HUES48 (cell line): Measurements from ENCODE around the gene FOXK2.

Source experiments
- H3K27ac ChIP-seq: one replicate; pipeline ENCODE4 v1.7.0; 2013; ENCODE audit warnings: low read depth, low read length, inconsistent platforms
- H3K27me3 ChIP-seq: 2 replicates; pipeline ENCODE4 v1.6.1; 2013; ENCODE audit warnings: mild to moderate bottlenecking, low read length; ENCODE audit not compliant: control insufficient read depth, insufficient read depth
- H3K36me3 ChIP-seq: 2 replicates; pipeline ENCODE4 v1.6.1; 2013; ENCODE audit warnings: low read length; ENCODE audit not compliant: control insufficient read depth, insufficient read depth
- H3K4me1 ChIP-seq: 2 replicates; pipeline ENCODE4 v1.6.1; 2013; ENCODE audit warnings: mild to moderate bottlenecking, low read length; ENCODE audit not compliant: control insufficient read depth, insufficient read depth
- H3K4me3 ChIP-seq: 2 replicates; pipeline ENCODE4 v1.5.1; 2013; ENCODE audit warnings: mild to moderate bottlenecking, low read depth, low read length
- H3K9ac ChIP-seq: 2 replicates; pipeline ENCODE4 v1.6.1; 2013; ENCODE audit warnings: mild to moderate bottlenecking, low read depth, low read length, moderate library complexity
- H3K9me3 ChIP-seq: 2 replicates; pipeline ENCODE4 v1.6.1; 2013; ENCODE audit warnings: low read length; ENCODE audit not compliant: control insufficient read depth, insufficient read depth

The FOXK2 gene

DNA sequence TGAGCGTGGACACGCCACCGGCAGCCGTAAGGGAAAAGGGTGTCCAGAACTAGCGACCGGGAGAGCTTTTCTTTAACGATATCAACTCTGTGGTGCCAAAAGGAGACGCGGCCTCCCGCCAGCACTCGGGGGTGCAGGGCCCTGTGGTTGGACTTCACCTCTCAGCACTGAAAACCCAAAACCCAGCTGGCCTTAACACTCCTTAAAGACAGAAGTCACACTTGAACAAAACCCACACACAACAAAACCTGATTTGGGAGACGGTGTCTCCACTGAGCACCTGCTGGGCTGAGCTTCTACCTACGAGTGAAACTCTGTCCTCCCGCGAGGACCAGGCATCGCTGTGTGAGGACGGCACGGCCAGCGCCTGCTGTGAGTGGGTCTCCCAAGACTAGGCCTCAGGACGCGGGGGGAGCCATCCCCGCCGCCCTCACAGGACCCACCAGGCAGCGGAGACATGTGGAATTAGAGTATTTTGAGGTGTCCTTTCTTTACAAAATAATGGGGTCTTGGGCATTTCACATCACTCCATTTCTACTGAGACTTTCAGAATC is 82.0 kb downstream of the FOXK2 start:
- no peaks in the 10 kb centered on the region for H3K4me1 ChIP-seq

DNA sequence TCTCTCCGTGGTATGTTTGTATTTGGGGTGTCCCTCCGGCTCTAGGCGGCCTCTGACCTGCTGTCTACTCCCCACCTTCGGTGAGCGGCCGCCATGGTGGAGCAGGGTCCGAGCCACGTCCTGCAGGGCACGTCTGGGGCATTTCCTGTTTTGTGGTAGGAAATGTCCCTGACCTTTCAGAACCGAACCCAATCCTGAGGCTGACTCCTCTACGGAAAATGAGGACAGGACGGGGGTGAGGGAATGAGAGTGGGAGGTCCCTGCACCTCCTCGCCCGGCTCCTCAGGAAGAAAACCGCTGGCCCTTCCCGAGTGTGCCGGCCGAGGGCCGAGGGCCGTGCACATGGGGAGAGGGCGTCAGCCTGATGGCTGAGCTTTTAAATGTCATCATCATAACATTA is 83.0 kb downstream of the FOXK2 start:
- no peak overlapping the region for H3K9ac ChIP-seq
- no peaks in the 10 kb centered on the region for H3K27me3 ChIP-seq
- H3K9me3 ChIP-seq = no peaks in the 10 kb centered on the region; the same call in 1 of the 2 replicates
- peaks cover 64% of the 10 kb centered on the region for H3K36me3 ChIP-seq
- H3K4me3 ChIP-seq = no peak overlapping the region
- no peaks in the 10 kb centered on the region for H3K4me1 ChIP-seq
- no peak overlapping the region for H3K27ac ChIP-seq

More for the DNA sequence above, 82.0 kb downstream of the FOXK2 start:
- peaks cover 72% of the 10 kb centered on the region for H3K36me3 ChIP-seq
- H3K9ac ChIP-seq = no peak overlapping the region
- H3K27me3 ChIP-seq = no peaks in the 10 kb centered on the region
- no peaks in the 10 kb centered on the region for H3K9me3 ChIP-seq
- H3K27ac ChIP-seq = no peak overlapping the region
- H3K4me3 ChIP-seq = no peak overlapping the region

DNA sequence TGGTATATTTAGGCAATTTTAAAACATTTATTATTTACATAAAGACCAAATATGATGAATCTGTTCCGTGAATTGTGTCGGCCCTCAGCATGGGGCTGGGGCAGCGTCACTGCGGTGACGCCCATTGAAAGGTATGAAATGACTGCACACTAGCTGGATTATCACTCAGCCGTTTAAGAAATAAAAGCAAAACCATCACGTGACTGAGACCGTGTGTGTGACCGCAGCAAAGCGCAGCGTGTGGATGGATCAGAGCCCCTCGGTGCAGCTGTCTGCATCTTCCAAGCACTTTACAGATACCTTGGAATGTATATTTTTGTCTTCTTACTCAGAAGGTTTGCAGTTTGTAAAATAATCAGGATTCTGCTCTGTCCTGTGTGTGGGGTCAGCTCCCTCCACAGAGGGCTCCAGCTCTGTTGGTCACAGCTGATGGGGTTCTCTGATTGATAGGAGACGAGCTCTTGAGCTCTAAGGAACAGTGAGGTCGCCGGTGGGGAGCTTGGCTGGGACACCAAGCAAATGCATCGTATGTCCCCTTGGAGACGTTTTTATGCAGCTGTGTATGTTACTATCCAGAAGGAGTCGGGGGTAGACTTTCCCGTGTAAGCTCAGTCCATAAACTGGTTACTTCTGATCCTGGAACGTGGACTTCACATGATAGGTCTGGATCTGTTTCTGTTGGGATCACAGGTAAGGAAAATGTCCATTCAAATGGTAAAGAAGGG is 83.6 kb downstream of the FOXK2 start:
- Histone ChIP-seq H3K27ac (no peak overlapping the region), H3K4me1 (no peaks in the 10 kb centered on the region), H3K27me3 (no peaks in the 10 kb centered on the region), H3K9me3 (no peaks in the 10 kb centered on the region; the same call in 1 of the 2 replicates), H3K4me3 (no peak overlapping the region), H3K9ac (no peak overlapping the region), H3K36me3 (peaks cover 60% of the 10 kb centered on the region)

DNA sequence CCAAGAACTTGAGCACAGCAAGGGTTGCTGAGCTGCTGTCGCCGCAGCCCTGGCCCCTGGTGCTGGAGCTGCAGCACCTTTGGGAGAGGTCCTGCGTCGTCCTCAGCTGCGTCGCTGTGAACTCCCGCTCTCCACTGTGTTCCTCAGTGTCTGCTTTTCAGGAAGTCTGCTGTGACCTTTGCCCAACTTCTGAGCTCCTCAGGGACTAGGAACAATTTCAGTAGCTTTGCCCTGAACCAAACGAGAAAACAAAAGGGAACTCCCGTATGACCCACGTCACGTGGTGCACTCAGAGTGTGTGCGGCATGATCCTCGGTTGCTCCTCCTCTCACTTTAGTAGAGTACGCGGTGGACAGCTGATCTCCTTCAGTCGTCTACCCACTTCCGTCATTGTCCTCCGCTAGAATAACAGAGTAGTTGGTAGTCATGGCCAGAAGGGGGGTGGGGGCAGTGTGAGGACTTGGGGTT is 84.5 kb downstream of the FOXK2 start:
- Histone ChIP-seq H3K9me3 (no peaks in the 10 kb centered on the region; the same call in 1 of the 2 replicates), H3K4me3 (no peak overlapping the region), H3K9ac (no peak overlapping the region), H3K36me3 (peaks cover 56% of the 10 kb centered on the region), H3K27me3 (no peaks in the 10 kb centered on the region), H3K4me1 (no peaks in the 10 kb centered on the region), H3K27ac (no peak overlapping the region)

DNA sequence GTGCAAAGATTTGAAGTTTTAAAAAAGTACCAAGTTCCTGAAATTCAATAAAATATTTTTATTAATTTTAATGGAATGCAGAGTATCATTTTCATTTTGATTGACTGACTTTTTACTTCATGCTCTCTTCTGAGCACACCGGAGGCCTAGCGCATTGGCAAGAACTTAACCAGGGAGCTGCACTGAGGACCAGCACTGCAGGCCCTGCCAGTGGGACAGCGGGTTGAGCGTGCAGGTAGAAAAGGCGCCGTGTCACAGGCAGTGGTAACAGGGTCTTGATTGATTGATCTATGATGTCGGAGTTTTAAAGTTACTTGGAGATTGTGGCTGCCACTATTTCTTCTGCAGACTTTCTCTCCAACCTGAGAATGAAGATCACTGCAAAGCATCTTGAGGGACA is 85.0 kb downstream of the FOXK2 start:
- H3K27me3 ChIP-seq = no peaks in the 10 kb centered on the region
- H3K9me3 ChIP-seq = no peaks in the 10 kb centered on the region; the same call in 1 of the 2 replicates
- H3K36me3 ChIP-seq = peaks cover 58% of the 10 kb centered on the region
- no peaks in the 10 kb centered on the region for H3K4me1 ChIP-seq
- no peak overlapping the region for H3K4me3 ChIP-seq
- H3K27ac ChIP-seq = no peak overlapping the region
- H3K9ac ChIP-seq = no peak overlapping the region

DNA sequence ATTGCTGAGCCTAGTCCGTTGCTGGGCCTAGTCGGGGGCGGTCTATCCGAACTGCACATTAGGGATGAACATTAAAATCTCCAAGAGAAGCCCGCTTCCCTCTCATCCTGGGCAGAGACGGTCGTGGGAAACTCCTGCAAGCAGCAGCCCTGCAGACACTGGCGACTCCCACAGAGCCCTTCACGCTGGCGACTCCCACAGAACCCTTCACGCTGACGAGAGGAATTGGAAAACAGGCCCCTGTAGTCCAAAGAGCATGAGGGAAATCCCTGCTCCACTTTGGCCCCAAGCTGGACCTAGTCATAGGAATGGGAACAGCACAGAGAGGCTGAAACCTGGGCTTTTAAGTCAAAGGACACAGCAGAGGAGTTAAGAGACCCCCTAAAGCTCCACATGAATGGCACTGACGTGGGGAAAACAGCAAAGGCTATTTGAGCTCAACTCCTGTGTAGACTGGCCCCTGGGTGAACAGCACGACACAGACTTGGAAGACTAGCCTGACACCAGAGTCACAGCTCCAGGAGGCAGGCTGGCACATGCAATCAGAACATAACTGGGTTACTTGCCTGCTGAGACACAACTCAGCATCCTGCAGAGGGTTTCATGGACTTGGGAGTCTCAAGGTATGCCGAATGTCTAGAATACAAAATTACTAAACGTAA is 86.5 kb downstream of the FOXK2 start:
- H3K27ac ChIP-seq = no peak overlapping the region
- no peaks in the 10 kb centered on the region for H3K27me3 ChIP-seq
- H3K9ac ChIP-seq = no peak overlapping the region
- H3K4me1 ChIP-seq = no peaks in the 10 kb centered on the region
- peaks cover 54% of the 10 kb centered on the region for H3K36me3 ChIP-seq
- H3K9me3 ChIP-seq = no peaks in the 10 kb centered on the region; the same call in 1 of the 2 replicates
- no peak overlapping the region for H3K4me3 ChIP-seq

DNA sequence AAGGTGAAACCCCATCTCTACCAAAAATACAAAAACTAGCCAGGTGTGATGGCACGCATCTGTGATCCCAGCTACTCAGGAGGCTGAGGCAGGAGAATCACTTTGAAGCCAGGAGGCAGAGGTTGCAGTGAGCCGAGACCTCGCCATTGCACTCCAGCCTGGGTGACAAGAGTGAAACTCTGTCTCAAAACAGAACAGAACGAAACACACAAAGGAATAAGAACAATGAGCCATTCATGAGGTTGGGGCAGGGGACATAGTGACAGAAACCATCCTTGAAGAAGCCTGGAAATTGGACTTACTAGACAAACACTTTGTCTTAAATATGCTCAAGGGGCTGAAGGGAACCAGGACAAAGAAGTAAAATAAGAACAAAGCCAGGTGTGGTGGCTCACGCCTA is 89.3 kb downstream of the FOXK2 start:
- no peak overlapping the region for H3K9ac ChIP-seq
- no peak overlapping the region for H3K4me3 ChIP-seq
- no peak overlapping the region for H3K27ac ChIP-seq
- H3K9me3 ChIP-seq = no peaks in the 10 kb centered on the region; the same call in 1 of the 2 replicates
- no peaks in the 10 kb centered on the region for H3K27me3 ChIP-seq
- no peaks in the 10 kb centered on the region for H3K4me1 ChIP-seq
- H3K36me3 ChIP-seq = peaks cover 40% of the 10 kb centered on the region

DNA sequence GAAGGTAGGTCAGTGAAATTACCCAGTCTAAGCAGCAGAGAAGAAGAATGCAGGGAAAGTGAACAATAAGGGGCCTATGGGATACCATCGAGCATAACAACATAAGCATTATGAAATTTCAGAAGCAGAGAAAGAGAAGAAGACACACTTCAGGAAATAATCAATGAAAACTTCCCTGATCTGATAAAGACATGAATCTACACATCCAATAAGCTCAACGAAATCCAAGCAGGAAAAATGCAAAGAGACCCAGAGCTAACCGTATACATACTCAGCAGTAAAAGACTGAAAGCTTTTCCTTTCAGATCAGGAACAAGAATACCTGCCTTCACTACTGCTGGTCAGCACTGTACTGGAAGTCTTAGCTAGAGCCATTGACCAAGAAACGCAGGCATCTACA is 90.1 kb downstream of the FOXK2 start:
- H3K9me3 ChIP-seq = no peaks in the 10 kb centered on the region; the same call in 1 of the 2 replicates
- H3K27me3 ChIP-seq = no peaks in the 10 kb centered on the region
- no peak overlapping the region for H3K9ac ChIP-seq
- H3K4me3 ChIP-seq = no peak overlapping the region
- H3K27ac ChIP-seq = no peak overlapping the region
- H3K36me3 ChIP-seq = peaks cover 32% of the 10 kb centered on the region
- H3K4me1 ChIP-seq = no peaks in the 10 kb centered on the region

DNA sequence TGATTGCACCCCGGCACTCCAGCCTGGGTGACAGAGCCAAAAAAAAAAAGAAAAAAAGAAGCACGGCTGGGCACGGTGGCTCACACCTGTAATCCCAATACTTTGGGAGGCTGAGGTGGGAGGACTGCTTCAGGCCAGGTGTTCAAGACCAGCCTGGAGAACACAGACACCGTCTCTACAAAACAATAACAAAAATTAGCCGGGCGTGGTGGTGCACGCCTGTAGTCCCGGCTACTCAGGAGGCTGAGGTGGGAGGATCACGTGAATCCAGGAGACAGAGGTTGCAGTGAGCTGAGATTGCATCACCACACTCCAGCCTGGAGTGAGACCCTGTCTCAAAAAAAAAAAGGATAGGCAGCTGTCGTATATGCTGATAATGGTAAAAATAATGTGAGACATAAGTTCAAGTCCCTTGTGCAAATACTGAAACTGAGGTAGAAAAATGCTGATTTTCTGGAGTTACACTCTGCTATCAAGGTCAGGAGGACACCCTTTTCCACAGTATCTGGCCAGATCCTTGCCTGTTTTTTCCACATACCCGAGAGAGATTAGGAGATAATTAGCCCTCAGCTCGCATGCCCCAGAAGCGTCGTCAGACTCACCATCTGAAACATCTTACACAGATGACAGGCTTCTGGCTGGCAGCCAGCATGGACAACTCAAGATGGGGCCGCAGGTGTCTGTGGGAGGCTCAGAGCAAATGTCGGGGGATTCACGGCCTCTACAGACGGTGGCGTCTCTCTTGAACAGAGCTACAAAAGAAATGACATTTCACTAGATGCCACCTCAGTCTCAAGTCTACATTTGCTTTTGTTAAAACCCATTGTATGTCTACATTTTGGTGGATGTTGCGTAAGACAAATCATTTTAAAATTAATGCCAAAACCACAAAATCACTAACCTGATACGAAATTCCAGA is 91.9 kb downstream of the FOXK2 start:
- Histone ChIP-seq H3K27ac (no peak overlapping the region), H3K9me3 (no peaks in the 10 kb centered on the region; the same call in 1 of the 2 replicates), H3K27me3 (no peaks in the 10 kb centered on the region), H3K9ac (no peak overlapping the region), H3K36me3 (peaks cover 42% of the 10 kb centered on the region), H3K4me3 (no peak overlapping the region), H3K4me1 (no peaks in the 10 kb centered on the region)

DNA sequence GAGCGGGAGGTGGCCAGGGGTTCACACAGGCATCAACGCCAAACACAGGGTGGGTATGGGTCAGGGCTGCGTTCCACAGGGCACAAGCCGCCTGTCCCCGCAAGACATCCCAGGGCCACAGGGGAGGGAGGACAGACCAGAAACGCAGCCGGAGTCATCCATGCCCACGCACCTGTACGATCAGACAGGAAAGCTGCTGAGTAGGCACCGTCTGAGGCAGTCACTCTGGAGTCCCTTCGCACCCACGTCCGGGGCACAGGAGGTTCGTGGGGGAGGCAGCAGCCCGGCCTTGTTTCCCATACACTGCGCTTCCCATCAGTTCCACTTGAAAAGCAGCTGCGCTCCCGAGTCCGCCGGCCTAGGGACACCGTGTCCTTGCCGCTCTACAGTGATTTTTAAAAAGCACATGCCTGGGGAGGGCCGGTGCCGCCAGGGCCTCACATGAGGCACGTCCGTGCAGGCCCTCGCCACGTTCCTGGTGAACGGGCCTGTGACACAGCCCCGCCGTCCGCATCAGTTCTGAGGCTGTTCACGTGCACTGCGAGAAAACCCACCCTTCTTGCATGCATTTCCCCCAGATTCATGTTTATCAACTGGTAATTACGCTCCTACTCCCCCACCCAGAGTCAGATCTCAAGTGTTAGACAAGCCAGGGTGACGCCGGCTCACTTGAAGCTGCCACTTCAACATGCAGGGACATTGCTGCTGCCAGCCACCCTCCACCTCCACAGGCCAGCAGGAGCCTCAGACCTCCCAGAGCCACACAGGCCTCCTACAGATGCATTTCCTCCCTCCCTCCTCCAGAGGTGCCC is 94.0 kb downstream of the FOXK2 start:
- Histone ChIP-seq H3K27me3 (no peaks in the 10 kb centered on the region), H3K9me3 (no peaks in the 10 kb centered on the region), H3K36me3 (peaks cover 56% of the 10 kb centered on the region), H3K9ac (no peak overlapping the region), H3K27ac (no peak overlapping the region), H3K4me3 (no peak overlapping the region), H3K4me1 (no peaks in the 10 kb centered on the region)
